Adrenal gland (tissue), 12 donors: ENCODE data around the gene PRSS53. TPM values are rescaled to one million over a fixed set of nuclear protein-coding genes. Genes with fewer than 3 reads are reported as not detected.
A peak's percentile ranks its signal among the peaks of the same experiment; 100 is the strongest.

Source experiments
- DNase-seq, 7 donors: peaks; one replicate each; pipeline ENCODE4 v3.0.0-alpha.2; 2019 to 2020
- H3K27ac ChIP-seq, 5 donors: fragments of 200-600 bp; sonication (generic) in 4 of 5; 1 replicate in 3 of 5; 2 replicates in 2 of 5; pipeline versions ENCODE4 v1.5.1 to v1.8.0; 2016 to 2020; ENCODE audit warnings: mild to moderate bottlenecking in 1 of 5
- H3K27me3 ChIP-seq: fragments of 200-600 bp; 2 replicates; pipeline ENCODE4 v1.8.0; 2021
- H3K36me3 ChIP-seq, 2 donors: fragments of 200-600 bp; replicated peaks in 1 of 2; 1 replicate in 1 of 2; 2 replicates in 1 of 2; pipeline versions ENCODE4 v1.5.1 to v1.8.0; 2018 to 2022
- H3K4me1 ChIP-seq, 2 donors: fragments of 200-600 bp; replicated peaks in 1 of 2; 1 replicate in 1 of 2; 2 replicates in 1 of 2; pipeline versions ENCODE4 v1.5.1 to v1.8.0; 2018 to 2021
- H3K4me3 ChIP-seq, 4 donors: fragments of 200-600 bp; sonication (generic) in 3 of 4; one replicate each; pipeline ENCODE4 v1.5.1; 2016 to 2018
- H3K9me3 ChIP-seq, 3 donors: fragments of 200-600 bp; sonication (generic) in 1 of 3; replicated peaks in 1 of 3; 1 replicate in 2 of 3; 2 replicates in 1 of 3; pipeline versions ENCODE4 v1.5.1 to v1.8.0; 2016 to 2021
- POLR2A ChIP-seq, 2 donors: fragments of 450-650 bp; IDR thresholded peaks; one replicate each; pipeline ENCODE4 v1.6.1; 2017; ENCODE audit warnings: antibody characterized with exemption in 2 of 2, mild to moderate bottlenecking in 2 of 2, moderate library complexity in 1 of 2
- WGBS, 4 donors: extraction: QIAGEN DNeasy Blood & Tissue Kit in 2 of 4; methylation state at CpG; one replicate each; pipeline versions ENCODE4 v1.1.5 to v1.1.7; 2013 to 2017; 5-methylcytosine and 5-hydroxymethylcytosine counted together
- intact Hi-C, 2 donors: fragments of 100-400 bp; cut with DNase I; formaldehyde crosslinking; loops; one replicate each; pipeline versions ENCODE4 v1.14.1 to v1.15.0; 2022 to 2023
- polyA plus RNA-seq, 3 donors: library from polyadenylated mRNA; stranded (reverse); fragments of 200-250 nt in 2 of 3; fragments of 350-450 nt in 1 of 3; fragmentation: Illumina TruSeq in 1 of 3; extraction: RNeasy Lipid Tissue Mini Kit (QIAGEN cat#74804) in 1 of 3; gene quantifications; one replicate each; pipeline ENCODE4 v1.2.3, GENCODE V29; 2013 to 2014
- total RNA-seq, 9 donors: library from RNA; depleted of rRNA in 4 of 9; stranded (reverse); fragments of >200 nt in 4 of 9; fragments of 120-200 nt in 1 of 9; fragmentation: NEBNext Ultra II Directional in 1 of 9; extraction: Animal tissue kit (Norgen Biotek cat#: 25700) in 1 of 9; gene quantifications; one replicate each; pipeline versions ENCODE4 v1.1.0 to v1.2.4, GENCODE V29; 2013 to 2023
- TF ChIP-seq, protein P1 (sequence below), 6 experiments: fragments of 450-650 bp in 4 of 6; fragments of 200-600 bp in 2 of 6; sonication (generic) in 1 of 6; IDR thresholded peaks; 1 replicate in 5 of 6; 2 replicates in 1 of 6; pipeline versions ENCODE4 v1.5.1 to v1.8.0; 2016 to 2021; ENCODE audit warnings: antibody characterized with exemption in 6 of 6, mild to moderate bottlenecking in 2 of 6, moderate library complexity in 1 of 6
- donor health status: healthy with polysubstance abuse.
- donor health status: Bipolar disorder and iron deficiency.
- donor health status: DM: yes; HTN: yes; CAD: no.
- donor health status: DM: no; HTN: no; CAD: no.
- donor health status: DM: no; HTN: no; CAD: no.
- donor health status: DM: yes; HTN: yes; CAD: no.

The PRSS53 gene
- total and polyA plus RNA-seq, 12 donors, result 0.18 to 11.0 (median 1.1) TPM

DNA sequence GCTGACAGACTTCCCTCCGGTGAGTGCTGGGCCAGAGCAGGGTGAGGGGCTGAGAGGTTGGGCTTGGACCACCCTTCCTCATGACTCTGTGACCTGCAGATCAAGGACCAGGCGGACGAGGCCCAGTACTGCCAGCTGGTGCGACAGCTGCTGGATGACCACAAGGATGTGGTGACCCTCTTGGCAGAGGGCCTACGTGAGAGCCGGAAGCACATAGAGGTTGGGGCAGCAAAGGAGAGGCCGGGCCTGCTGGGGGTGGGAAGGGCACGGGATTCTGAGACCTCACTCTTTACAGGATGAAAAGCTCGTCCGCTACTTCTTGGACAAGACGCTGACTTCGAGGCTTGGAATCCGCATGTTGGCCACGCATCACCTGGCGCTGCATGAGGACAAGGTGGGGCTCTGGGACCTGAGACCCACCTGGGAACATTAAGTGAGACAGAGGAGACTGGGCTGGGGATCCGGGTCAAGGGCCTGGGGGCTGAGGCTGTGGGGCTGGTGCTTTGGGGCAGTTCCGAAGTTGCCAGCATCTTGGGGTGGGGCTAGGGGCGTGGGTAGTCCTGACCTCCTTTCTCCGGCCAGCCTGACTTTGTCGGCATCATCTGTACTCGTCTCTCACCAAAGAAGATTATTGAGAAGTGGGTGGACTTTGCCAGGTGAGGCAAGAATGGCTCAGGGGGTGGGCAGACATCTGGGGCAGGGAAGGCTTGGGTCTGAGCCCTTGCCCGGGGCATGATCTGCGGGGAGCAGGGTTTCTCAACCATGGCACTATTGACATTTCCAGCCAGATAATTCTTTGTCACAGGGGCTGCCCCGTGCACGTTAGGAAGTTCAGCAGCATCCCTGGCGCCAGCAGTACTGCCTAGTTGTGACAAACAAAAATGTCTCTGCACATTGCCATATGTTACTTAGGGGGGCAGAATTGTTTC lies 21.6 kb upstream of the PRSS53 start:
- no peaks in the 10 kb centered on the region for H3K9me3 ChIP-seq
- no peak overlapping the region for H3K4me3 ChIP-seq
- H3K4me1 ChIP-seq, result peaks cover 33 to 40% of the 10 kb centered on the region in 2 donors
- WGBS, 4 donors, result 86 to 91% (median 88%) methylated on average over 13 to 26 of the region's 26 CpGs
- peak in 1 of 7 donors; percentile 25 for DNase-seq
- peaks cover 0 to 38% of the 10 kb centered on the region in 2 donors for H3K36me3 ChIP-seq
- intact Hi-C loops, result no loop called here
- H3K27ac ChIP-seq, result peak overlapping the region in 1 of 5 donors; percentile 25
- no peaks in the 10 kb centered on the region for H3K27me3 ChIP-seq
- TF ChIP-seq, protein P1, sequence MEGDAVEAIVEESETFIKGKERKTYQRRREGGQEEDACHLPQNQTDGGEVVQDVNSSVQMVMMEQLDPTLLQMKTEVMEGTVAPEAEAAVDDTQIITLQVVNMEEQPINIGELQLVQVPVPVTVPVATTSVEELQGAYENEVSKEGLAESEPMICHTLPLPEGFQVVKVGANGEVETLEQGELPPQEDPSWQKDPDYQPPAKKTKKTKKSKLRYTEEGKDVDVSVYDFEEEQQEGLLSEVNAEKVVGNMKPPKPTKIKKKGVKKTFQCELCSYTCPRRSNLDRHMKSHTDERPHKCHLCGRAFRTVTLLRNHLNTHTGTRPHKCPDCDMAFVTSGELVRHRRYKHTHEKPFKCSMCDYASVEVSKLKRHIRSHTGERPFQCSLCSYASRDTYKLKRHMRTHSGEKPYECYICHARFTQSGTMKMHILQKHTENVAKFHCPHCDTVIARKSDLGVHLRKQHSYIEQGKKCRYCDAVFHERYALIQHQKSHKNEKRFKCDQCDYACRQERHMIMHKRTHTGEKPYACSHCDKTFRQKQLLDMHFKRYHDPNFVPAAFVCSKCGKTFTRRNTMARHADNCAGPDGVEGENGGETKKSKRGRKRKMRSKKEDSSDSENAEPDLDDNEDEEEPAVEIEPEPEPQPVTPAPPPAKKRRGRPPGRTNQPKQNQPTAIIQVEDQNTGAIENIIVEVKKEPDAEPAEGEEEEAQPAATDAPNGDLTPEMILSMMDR (IDR thresholded peaks at IDR 0.05), result no peak
- TF ChIP-seq POLR2A (IDR thresholded peaks at IDR 0.05), result no peak

DNA sequence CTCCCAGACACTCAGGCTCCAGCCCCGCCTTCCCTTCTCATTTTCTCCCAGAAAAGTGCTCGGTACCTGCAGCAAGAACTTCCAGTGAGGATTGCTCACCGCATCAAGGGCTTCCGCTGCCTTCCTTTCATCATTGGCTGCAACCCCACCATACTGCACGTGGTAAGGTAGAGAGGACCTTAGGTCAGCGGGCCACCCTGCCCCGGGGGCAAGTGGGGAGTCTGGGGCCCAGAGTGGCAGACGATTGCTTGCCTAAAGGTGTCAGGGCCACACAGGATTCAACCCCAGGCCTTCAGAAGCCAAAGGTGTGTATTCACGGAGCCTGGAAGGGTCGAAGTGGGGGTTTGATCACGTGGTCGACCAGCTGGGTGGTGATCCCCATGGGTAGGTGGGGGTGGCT lies 20.9 kb upstream of the PRSS53 start:
- 88 to 92% (median 90%) methylated on average over 9 to 12 of the region's 12 CpGs for WGBS, 4 donors
- TF ChIP-seq, protein P1 (IDR thresholded peaks at IDR 0.05), result no peak
- no peak for TF ChIP-seq POLR2A (IDR thresholded peaks at IDR 0.05)
- DNase-seq, result peak in 1 of 7 donors; percentile 17
- peaks cover 33 to 40% of the 10 kb centered on the region in 2 donors for H3K4me1 ChIP-seq
- H3K4me3 ChIP-seq, result no peak overlapping the region
- H3K27me3 ChIP-seq, result no peaks in the 10 kb centered on the region
- intact Hi-C loops, result loop anchor here in 1 of 2 donors (5.0 kb wide), 1 partner anchor 68 kb away; no protein-coding TSS in a partner anchor
- H3K27ac ChIP-seq, result peak overlapping the region in 2 of 5 donors; percentile 25 to 86
- peaks cover 0 to 38% of the 10 kb centered on the region in 2 donors for H3K36me3 ChIP-seq
- H3K9me3 ChIP-seq, result no peaks in the 10 kb centered on the region

DNA sequence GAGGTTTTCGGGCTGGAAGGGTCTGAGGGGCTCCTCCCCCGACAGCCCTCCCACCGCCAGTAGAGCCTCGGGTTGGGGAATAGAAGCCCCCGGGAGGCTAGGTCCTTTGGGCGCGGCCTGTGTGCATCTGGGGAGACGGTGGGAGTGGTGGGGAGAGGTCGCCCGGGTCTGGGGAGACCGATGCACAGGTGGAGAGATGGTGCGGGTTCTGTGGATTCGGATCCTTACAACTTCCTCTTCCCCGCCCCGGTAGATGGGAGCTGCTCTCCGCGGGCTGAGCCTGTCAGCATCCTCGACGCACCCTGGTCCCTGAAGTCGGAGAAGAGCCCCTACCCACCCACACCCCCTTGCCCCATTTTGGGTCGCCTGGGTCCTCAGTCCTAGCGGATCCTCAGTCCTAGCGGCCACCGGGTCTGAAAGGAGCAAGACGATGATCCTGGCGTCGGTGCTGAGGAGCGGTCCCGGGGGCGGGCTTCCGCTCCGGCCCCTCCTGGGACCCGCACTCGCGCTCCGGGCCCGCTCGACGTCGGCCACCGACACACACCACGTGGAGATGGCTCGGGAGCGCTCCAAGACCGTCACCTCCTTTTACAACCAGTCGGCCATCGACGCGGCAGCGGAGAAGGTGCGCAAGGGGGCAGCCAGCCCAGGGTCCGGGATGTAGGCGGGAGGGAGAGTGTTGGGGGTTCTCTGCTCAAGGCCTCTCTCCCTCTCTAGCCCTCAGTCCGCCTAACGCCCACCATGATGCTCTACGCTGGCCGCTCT lies 20.2 kb upstream of the PRSS53 start:
- Histone ChIP-seq H3K27ac (peak overlapping the region; percentile 64 to 87 (median 79)), H3K4me1 (peaks cover 30 to 40% of the 10 kb centered on the region in 2 donors), H3K4me3 (peak overlapping the region; percentile 17 to 80 (median 52)), H3K27me3 (no peaks in the 10 kb centered on the region), H3K9me3 (no peaks in the 10 kb centered on the region), H3K36me3 (peaks cover 0 to 38% of the 10 kb centered on the region in 2 donors)
- DNase-seq, result peak in 1 of 7 donors; percentile 31
- no peak for TF ChIP-seq POLR2A (IDR thresholded peaks at IDR 0.05)
- TF ChIP-seq, protein P1 (IDR thresholded peaks at IDR 0.05), result no peak
- WGBS, 4 donors, result 34 to 66% (median 49%) methylated on average over 14 to 57 of the region's 57 CpGs
- intact Hi-C loops, result loop anchor here in 1 of 2 donors (5.0 kb wide), 1 partner anchor 68 kb away; no protein-coding TSS in a partner anchor
